Stomach (tissue), 4 donors: ENCODE data around the gene UNC13B.

Source experiments
- POLR2A ChIP-seq, 4 donors: fragments of 450-650 bp; IDR thresholded peaks; one replicate each; pipeline ENCODE4 v1.6.1; 2016; ENCODE audit warnings: antibody characterized with exemption in 4 of 4, control low read depth in 2 of 4, mild to moderate bottlenecking in 1 of 4, moderate library complexity in 1 of 4
- TF ChIP-seq, protein P1 (sequence below), 7 experiments: fragments of 450-650 bp in 4 of 7; fragments of 200-600 bp in 3 of 7; sonication (generic) in 3 of 7; IDR thresholded peaks; one replicate each; pipeline ENCODE4 v1.5.1; 2016 to 2019; ENCODE audit warnings: antibody characterized with exemption in 7 of 7, control low read depth in 2 of 7, mild to moderate bottlenecking in 1 of 7

DNA sequence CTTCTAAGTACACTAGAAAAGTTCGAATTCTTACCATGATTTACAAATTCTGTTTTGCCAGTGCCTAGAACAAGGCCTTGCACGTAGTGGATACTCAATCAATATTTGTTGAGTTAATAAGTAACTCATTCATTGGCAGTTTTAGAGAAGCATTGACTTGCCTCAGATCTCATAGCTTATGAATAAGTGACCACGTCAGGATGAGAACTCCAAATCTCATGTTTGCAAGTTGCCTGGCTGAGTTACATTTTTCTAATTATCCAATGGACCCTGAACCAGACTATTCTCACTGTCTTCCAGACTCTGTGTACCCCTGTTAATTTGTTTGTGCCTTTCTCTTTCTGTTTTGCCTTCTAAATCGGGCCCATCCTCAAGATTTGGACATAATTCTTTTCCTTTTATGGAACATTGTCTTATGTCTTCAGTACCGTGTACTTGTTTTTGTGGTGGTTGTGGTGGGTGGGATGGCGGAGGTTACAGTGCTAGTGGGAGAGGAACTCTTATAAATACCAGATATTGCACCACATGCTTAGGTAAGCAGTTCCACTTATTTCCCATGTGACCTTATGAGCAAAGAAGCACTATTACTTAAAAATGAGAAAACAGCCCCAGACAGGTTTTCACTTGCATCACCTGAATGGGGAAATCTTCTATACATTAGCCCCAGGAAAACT lies 96.3 kb downstream of the UNC13B start:
- TF ChIP-seq, protein P1, sequence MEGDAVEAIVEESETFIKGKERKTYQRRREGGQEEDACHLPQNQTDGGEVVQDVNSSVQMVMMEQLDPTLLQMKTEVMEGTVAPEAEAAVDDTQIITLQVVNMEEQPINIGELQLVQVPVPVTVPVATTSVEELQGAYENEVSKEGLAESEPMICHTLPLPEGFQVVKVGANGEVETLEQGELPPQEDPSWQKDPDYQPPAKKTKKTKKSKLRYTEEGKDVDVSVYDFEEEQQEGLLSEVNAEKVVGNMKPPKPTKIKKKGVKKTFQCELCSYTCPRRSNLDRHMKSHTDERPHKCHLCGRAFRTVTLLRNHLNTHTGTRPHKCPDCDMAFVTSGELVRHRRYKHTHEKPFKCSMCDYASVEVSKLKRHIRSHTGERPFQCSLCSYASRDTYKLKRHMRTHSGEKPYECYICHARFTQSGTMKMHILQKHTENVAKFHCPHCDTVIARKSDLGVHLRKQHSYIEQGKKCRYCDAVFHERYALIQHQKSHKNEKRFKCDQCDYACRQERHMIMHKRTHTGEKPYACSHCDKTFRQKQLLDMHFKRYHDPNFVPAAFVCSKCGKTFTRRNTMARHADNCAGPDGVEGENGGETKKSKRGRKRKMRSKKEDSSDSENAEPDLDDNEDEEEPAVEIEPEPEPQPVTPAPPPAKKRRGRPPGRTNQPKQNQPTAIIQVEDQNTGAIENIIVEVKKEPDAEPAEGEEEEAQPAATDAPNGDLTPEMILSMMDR (IDR thresholded peaks at IDR 0.05), result no peak
- no peak for TF ChIP-seq POLR2A (IDR thresholded peaks at IDR 0.05)
